Spleen (tissue), 7 donors: ENCODE results near the gene PLXNC1.

ENCODE experiments used
- POLR2A ChIP-seq, 3 donors: fragments of 450-650 bp; IDR thresholded peaks; one replicate each; pipeline ENCODE4 v1.5.1; 2017; ENCODE audit warnings: antibody characterized with exemption in 3 of 3, mild to moderate bottlenecking in 1 of 3
- POLR2AphosphoS5 ChIP-seq, 3 donors: sonication (generic); formaldehyde crosslinking; IDR thresholded peaks; one replicate each; pipeline ENCODE4 v1.5.1; 2017; ENCODE audit warnings: antibody characterized with exemption in 3 of 3
- TF ChIP-seq, protein P1 (sequence below), 11 experiments: fragments of 200-600 bp in 7 of 11; fragments of 450-650 bp in 4 of 11; sonication (generic) in 4 of 11; IDR thresholded peaks in 8 of 11; conservative IDR thresholded peaks in 3 of 11; 1 replicate in 7 of 11; 2 replicates in 4 of 11; pipeline versions ENCODE4 v1.4.0 to v1.8.0; 2016 to 2021; ENCODE audit warnings: antibody characterized with exemption in 11 of 11, inconsistent platforms in 4 of 11, mild to moderate bottlenecking in 1 of 11
- donor health status: DM: no; HTN: no; CAD: no; lungs with moderate emphysema.
- donor health status: DM: no; HTN: no; CAD: no.
- donor health status: DM: no; HTN: no; CAD: no.

DNA sequence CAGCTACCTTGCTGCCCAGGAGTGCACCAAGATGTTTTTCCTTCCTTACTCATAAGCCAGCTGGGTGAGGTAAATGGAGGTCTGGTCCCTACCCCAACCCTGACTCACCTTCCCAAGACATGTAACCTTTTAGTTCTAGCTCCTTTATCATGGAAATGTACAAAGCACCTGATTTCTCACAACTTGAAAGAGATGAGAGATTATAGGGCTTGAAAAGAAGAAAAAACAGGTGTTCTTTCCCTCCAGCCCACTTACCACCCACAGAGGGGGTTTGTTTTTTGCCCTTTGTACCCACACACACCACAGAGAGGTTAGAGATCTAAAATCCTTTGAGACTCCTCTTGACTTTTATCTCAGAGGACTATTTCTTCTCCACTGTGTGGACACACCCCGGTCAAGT lies 21.1 kb downstream of the PLXNC1 start:
- TF ChIP-seq, protein P1, sequence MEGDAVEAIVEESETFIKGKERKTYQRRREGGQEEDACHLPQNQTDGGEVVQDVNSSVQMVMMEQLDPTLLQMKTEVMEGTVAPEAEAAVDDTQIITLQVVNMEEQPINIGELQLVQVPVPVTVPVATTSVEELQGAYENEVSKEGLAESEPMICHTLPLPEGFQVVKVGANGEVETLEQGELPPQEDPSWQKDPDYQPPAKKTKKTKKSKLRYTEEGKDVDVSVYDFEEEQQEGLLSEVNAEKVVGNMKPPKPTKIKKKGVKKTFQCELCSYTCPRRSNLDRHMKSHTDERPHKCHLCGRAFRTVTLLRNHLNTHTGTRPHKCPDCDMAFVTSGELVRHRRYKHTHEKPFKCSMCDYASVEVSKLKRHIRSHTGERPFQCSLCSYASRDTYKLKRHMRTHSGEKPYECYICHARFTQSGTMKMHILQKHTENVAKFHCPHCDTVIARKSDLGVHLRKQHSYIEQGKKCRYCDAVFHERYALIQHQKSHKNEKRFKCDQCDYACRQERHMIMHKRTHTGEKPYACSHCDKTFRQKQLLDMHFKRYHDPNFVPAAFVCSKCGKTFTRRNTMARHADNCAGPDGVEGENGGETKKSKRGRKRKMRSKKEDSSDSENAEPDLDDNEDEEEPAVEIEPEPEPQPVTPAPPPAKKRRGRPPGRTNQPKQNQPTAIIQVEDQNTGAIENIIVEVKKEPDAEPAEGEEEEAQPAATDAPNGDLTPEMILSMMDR (IDR thresholded peaks at IDR 0.05 in 8 of 11, conservative IDR thresholded peaks at IDR 0.05 in 3 of 11), result no peak
- TF ChIP-seq POLR2A (IDR thresholded peaks at IDR 0.05) (no peak), POLR2AphosphoS5 (IDR thresholded peaks at IDR 0.05) (no peak)
